ENCODE measurements around the gene RAB34.
"Not testable (repeated sequence)": the region's sequence is repeated elsewhere in the genome, so short reads cannot be mapped to it uniquely, and the experiment has no call there.

Gene RAB34

DNA sequence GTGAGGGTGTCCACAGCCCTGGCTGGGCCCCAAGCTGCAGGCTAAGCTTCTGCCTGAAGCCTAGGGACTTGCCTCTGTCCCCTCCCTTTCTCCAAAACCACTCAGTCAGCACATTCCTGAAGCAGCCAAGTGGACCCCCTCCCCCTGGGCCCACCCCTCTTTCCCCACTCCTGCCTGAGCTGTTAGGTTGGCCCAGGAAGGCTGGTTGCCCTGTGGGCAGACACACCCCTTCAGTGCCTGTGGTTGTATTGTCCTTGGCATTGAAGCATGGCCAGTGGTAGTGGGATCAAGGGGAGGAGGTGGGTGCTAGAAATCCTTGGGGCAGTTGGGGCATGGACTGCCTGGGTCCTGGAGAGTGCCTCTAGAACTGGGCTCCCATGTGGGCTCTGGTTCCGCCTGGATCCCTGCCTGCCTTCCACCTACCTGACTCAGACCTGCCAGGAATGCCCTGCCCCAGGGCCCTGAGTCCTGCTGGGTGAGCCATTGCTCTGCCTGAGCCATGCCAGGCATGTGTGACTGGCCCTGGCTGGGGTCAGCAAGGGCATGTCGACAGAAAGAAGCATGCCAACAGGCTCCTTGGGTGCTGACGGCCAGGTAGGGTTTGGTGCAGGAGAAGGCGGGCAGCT is 28.2 kb upstream of the RAB34 start:
- peak; percentile 24 for DNase-seq

DNA sequence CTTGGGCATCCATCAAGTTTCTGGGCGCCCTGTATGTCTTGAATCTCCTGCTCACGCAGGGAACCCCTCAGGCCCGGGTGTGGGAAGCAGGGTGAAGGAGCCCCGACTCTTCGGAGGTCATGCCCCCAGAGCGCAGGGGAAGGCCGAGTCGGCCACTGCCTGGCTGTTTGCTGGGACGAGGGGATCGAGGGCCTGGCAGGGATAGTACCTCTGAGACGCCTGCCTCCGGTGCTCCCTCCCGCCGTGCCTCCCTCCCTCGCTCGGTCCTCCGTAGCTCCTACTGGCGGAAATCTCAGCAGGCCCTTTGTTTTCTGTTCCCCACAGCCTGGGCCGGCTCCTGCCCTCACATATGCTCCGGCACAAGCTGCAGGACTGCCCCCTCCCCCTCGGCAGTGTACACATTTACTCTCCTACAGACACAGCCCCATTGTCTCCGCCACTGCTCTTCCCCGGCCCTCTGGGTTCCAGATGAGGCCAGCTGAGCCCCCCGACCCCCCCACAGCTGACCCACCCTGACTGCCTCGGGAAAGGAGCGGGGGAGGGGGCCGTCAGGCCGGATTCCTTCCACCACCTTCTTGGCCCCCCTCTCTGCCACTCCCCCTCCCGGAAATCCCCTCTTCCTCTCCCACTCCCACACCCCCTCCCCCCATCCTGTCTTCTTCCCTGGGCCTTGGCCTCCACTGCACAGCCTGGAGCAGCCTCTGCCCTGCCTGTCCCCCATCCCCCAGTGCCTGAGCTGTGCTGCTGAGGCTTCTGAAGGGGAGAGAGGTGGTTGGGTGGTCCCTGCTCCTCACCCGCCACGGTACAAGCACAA is 27.5 kb upstream of the RAB34 start:
- DNase-seq, result peak; percentile 53

DNA sequence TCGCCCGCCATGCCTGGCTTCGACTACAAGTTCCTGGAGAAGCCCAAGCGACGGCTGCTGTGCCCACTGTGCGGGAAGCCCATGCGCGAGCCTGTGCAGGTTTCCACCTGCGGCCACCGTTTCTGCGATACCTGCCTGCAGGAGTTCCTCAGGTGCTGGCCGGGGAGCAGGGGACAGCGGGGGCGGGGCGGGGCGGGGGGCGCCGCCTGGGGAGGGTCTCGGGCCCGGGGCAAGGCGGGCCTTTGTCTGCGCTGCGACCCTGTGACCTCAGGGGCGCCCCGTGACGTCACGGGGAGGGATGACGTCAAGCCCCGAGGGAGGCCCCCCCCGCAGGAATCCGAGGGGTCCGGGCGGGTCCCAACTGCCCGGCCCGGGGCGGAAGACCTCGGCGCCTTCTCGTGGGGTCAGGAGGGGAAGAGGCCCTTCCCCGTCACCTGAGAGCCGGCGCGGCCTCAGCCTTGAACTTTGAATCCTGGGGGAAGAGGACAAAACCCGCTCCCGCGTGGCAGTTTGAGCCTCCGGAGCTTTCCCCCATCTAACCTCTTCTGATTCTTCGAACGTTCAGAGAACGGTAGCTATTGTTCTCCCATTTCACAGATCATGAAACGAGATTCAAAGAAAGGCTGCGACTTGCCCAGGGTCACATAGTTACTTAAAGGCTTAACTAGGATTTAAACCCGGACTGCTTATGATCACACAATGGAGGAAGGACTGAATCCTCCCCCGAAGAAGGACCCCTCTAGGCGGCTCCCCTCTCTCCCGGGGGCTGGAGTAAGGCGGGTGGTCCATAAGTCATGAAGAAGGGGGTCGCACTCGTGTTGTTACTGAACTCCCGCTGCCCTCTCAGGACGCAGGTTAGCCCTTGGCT is 26.7 kb upstream of the RAB34 start:
- peak; percentile 80 for DNase-seq

DNA sequence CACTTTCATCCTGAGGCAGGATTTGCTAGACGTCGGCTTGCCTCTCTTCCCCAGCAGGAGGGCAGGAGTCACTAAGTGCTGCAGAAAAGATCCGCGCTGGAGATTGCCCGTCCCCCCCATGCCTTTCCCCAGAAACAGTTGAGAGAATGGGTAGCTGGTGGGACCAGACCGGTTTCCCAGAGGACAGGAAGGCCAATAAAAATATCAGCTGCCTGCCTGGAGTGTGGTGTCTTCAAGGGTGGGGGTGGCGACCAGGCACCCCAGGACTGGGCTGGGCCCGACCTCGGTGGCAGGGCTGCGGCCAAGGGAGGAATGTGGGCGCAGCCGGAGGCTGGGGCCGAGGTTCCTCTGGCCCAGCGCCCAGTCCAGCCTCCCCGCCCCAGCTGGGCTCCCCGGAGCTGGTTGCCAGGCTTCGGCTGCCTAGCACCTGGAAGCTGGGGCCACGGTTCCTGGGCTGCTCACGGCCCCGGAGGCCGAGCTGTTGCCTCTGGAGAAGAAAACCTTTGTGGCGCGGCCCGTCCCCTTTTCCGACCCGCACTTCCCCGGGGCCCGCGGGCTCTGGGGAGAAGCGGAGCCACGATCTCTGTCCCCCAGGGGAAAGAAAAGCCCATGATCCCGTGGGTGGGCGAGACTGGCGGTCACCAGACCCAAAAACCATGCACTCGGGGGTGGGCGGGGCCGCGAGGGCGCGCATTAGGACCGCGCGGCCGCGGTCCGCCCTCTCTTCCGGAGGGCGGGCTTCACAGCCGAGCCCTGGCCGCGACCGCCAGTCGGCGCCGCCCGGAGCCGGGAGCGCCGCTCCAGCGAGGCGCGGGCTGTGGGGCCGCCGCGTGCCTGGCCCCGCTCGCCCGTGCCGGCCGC is 25.8 kb upstream of the RAB34 start, which contains the start of gene TRAF4:
Gene TRAF4 (plus strand): TSS at position 769 of the 861 bp plus-strand sequence. CDS start 102 bp downstream, outside the sequence.
- DNase-seq, result peak; percentile 82

DNA sequence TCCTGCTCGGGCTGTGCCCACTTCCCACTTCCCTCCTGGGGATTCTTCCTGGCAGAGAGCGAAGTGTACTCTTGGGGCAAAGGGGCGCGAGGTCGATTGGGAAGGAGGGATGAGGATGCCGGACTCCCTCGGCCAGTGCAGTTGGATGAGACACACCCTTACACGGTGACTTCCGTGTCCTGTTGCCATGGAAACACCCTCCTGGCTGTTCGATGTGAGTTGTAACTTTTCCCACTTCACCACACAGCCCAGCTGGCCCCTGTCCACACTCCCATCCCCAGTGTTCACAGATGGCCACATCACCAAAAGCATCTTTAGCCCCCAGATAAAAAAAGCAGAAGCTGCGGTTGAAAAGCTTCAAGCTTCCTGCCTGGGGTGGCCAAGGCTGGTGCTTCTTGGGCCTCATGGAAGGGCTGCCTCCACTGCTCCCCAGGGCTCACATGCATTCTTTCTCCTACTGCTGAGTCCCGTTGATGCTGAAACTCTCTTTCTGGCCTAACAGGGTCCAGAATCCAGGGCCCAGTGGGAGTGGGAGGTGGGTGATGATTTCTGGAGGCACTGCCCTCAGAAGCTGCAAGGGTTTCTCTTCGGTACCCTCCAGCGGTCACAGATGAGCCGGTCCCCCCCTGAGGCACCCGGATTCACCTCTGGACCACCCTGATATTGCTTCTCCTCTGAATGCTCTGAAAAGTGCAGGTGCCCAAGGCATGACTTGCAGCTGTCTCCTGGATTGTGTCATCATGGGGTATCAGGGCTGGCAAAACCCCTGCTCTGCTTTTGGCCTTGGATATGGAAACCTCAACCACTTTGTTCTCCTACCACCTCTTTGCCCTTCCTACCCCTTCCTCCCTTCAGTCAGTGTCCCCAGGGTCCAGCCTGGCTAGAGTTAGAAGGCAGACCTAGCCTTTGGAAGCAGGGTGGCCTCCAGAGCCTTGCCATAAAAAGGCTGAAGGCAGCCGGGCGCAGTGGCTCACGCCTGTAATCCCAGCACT is 24.0 kb upstream of the RAB34 start:
- no peak for DNase-seq

DNA sequence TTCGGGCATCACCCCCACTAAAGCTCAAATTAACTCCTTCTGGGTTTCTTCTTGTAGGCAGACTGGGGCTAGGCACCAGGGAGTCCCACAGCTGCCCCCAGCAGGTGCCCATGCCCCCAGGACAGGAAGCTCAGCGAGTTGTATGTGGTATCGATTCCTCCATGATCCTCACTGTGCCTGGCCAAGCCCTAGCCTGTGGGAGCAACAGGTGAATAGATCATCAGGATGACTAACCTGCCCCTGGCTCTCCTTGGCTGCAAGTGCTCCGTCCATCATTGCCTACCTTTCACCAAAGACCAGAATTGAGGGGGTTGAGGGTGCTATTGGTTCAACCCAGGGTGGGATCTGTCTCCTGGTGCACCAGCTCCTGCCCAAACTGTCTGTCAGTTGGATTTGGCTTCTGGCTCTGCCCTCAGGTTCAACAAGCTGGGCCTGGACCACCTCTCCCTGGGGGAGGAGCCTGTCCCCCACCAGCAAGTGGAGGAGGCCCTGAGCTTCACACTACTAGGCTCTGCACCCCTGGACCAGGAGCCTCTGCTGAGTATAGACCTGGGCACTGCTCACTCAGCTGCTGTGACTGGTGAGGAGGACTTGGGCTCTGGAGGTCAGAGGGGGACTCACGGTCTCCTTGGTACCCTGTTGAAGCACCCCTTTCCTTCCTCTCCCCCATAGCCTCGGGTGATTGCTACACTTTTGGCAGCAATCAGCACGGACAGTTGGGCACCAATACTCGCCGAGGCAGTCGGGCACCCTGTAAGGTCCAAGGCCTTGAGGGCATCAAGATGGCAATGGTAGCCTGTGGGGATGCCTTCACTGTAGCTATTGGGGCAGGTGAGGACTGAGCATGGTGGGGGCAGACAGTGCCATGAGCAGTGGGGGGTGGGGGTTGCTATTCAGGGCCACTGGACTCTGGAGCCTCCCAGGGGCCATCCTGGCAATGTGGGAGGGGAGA is 23.0 kb upstream of the RAB34 start:
- no peak for DNase-seq

DNA sequence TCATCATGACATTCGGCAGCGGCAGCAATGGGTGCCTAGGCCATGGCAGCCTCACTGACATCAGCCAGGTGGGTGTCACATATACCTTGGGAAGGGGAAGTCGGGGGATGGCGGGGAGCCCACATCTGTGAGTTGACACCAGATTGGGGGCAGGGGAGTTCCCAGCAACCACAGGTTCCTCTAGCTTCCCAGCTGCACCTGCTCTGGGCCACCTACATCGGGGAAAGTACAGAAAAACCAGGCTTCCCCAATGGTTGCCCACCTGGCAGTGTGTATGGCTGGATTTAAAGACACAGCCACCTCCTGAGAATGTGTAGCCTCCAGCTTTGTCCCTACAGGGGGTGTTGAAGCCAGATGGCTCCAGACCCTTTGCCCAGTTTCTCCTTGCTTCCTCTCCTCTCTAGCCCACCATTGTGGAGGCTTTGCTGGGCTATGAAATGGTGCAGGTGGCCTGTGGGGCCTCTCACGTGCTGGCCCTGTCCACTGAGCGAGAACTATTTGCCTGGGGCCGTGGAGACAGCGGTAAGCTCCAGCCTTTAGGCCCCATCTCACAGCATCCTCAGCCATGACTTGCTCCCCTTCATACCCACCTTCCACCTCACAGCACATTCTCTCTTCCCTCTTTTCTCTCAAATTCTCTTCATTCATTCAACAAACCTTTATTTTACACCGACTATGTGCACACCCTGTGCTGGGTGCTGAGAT is 21.2 kb upstream of the RAB34 start:
- DNase-seq, result peak; percentile 36

DNA sequence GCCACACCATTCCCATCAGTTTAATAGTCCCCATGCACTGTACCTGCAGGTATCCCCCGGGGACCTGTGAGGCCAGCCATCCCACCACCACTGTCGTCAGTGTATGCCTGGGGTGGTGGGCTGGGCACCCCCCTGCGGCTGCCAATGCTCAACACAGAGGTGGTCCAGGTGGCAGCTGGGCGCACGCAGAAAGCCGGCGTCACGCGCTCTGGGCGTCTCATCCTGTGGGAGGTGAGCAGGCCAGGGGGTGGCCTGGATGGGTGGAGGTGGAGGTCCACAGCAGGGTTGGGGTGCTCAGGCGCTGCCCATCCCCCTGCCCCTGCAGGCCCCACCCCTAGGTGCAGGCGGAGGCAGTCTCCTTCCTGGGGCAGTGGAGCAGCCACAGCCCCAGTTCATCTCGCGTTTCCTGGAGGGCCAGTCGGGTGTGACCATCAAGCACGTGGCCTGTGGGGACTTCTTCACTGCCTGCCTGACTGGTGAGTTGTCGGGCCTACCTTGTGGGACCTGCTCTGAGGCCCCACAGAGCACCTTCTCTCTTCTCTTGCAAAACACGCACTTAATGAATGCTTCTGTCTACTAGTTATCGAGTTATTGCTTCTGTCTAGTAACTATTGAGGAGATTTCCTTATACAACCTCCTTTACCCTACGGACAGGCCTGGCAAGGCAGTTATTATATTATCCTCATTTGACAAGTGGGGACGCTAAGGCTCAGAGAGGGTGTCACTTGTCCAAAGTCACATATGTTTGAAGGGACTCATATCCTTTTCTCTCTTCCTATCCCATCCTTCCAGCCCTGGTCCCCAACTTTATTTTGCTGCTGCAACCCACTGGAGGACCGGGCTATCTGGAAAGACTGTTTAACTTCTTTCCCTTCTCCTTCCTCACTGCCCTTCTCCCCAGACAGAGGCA is 20.4 kb upstream of the RAB34 start:
- no peak for DNase-seq

DNA sequence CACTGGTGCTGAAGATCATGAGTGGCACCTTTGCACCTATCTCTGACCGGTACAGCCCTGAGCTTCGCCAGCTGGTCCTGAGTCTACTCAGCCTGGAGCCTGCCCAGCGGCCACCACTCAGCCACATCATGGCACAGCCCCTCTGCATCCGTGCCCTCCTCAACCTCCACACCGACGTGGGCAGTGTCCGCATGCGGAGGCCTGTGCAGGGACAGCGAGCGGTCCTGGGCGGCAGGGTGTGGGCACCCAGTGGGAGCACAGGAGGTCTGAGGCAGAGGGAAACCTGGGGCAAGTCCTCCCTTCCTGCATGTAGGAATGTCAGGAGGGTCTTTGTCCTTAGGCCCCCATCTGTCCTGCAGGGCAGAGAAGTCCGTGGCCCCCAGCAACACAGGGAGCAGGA is 19.6 kb upstream of the RAB34 start:
- no peak for DNase-seq

DNA sequence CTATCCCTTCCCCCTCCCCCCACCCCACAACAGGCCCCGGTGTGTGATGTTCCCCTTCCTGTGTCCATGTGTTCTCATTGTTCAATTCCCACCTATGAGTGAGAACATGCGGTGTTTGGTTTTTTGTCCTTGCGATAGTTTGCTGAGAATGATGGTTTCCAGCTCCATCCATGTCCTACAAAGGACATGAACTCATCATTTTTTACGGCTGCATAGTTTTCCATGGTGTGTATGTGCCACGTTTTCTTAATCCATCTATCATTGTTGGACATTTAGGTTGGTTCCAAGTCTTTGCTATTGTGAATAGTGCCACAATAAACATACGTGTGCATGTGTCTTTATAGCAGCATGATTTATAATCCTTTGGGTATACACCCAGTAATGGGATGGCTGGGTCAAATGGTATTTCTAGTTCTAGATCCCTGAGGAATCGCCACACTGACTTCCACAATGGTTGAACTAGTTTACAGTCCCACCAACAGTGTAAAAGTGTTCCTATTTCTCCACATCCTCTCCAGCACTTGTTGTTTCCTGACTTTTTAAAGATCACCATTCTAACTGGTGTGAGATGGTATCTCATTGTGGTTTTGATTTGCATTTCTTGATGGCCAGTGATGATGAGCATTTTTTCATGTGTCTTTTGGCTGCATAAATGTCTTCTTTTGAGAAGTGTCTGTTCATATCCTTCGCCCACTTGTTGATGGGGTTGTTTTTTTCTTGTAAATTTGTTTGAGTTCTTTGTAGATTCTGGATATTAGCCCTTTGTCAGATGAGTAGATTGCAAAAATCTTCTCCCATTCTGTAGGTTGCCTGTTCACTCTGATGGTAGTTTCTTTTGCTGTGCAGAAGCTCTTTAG is 18.5 kb upstream of the RAB34 start:
- DNase-seq, result not testable (repeated sequence)

DNA sequence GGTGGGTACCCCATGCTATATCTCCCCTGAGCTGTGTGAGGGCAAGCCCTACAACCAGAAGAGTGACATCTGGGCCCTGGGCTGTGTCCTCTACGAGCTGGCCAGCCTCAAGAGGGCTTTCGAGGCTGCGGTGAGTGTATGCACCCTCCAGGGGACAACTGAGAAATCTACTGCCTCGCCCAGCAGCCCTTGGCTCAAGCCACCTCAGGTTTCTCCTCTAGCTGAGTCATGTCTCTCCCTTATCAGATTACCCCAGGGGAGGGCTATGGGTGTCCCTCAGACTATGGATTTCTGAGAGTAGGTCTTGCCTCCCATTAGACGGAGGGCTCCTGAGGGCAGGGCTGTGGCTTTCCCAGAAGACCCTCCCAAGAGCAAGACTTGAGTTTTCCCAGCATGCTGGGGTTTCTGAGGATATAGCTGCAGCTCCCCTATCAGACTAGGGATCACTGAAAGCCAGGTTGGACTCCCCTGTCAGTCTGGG is 17.6 kb upstream of the RAB34 start:
- no peak for DNase-seq

DNA sequence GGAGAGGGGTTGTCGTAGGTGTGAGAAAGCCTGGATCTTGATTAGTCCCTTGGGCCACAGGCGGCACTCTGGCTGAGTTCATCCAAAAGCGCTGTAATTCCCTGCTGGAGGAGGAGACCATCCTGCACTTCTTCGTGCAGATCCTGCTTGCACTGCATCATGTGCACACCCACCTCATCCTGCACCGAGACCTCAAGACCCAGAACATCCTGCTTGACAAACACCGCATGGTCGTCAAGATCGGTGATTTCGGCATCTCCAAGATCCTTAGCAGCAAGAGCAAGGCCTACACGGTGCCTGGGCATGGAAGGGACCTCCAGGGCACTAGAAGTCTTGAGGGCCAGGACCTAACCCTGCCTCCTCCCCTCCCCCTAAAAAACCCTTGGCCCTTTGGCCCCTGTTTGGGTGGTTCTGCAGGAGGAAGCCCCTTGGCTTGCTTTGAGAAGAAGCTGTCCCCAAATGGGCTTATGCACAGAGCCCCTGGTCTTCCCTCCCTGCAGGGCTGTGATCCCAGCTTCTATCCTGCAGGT is 17.1 kb upstream of the RAB34 start:
- no peak for DNase-seq

DNA sequence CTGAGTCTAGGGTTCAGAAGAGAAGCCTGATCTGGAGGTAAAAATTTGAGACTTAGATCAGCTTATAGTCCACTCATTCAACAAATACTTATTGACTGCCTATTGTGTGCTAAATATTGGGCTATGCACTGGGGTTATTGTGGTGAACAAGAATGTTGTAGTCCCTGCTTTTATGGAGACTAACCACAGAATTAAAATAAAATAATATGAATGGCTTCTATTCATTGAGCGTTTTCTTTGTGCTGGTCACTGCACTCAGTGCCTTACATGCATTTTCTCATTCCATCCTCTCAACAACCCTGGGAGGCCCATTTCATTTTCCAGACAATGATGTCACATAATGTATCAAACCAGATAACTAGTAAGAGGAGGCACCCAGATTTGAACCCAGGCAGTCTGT is 15.7 kb upstream of the RAB34 start:
- no peak for DNase-seq

DNA sequence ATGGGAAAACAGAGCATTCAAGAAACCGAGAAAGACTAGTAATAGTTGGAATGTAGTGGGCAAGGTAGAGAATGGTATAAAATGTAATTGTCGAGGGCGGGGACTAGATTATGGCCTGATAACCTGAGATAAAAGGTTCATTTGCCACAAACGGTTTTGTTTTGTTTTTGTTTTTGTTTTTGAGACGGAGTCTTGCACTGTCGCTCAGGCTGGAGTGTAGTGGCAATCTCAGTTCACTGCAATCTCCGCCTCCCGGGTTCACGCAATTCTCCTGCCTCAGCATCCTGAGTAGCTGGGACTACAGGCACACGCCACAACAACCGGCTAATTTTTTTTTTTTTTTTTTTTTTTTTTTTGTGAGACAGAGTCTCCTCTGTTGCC is 12.3 kb upstream of the RAB34 start:
- no peak for DNase-seq

DNA sequence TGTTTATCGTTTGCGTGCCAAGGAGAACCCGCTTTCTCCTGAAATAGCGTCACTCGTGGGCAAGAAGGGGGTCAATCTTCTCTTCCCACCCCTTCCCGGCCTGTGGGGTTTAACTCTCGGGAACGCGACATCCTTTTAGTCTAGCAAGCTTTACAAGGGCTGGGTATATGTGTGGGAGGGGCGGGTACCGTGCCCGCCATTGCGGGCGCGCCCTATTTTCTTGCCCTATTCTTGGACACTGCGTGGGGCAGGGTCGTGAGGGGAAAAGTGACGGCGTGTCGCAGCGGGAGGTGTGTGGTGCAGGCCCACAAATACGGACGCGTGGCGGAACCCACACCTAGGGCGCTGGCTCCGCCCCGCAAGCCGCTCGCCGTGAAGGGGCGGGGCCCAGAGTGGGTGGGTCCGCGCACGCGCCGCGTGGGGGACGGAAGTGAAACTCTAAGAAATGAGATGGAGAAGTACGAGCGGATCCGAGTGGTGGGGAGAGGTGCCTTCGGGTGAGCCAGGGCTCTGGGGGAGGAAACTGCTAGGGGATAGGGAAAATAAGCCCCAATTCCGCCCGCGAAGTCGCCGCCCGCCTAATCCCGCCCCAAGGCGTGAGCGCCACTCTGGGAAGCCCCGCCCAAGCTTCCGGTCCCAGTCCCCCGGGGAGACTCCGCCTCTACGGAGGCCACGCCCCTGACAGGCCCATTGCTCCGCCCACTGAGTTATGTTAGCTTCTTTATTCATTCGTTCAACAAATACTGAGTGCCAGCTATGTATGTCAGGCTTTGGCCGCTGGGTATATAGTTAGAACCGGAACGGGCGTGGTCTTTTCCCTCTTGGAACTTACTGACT is 10.9 kb upstream of the RAB34 start, which contains the start of gene NEK8:
Gene NEK8 (plus strand): TSS at position 425 of the 837 bp plus-strand sequence. CDS start 26 bp downstream, at position 451.
- peak; percentile 99 for DNase-seq
